H9 (cell line): ENCODE data around the gene RFX4. TPM values are rescaled to one million over a fixed set of nuclear protein-coding genes. Genes with fewer than 3 reads are reported as not detected.

Experiments
- DNase-seq: peaks from one replicate; pipeline ENCODE4 v3.0.0-alpha.2; 2017
- H2AFZ ChIP-seq: one replicate; pipeline ENCODE4 v1.6.1; 2013; ENCODE audit warnings: mild to moderate bottlenecking, low read length, control low read depth, moderate library complexity
- H2AK5ac ChIP-seq: 2 replicates; pipeline ENCODE4 v1.6.1; 2013; ENCODE audit warnings: low read length, control low read depth, mixed read lengths; ENCODE audit not compliant: insufficient read length
- H2BK120ac ChIP-seq: one replicate; pipeline ENCODE4 v1.6.1; 2013; ENCODE audit warnings: low read depth, mild to moderate bottlenecking, low read length, control low read depth, inconsistent platforms; ENCODE audit not compliant: poor library complexity, severe bottlenecking
- H2BK12ac ChIP-seq: 2 replicates; pipeline ENCODE4 v1.6.1; 2013; ENCODE audit warnings: low read length, control low read depth, mixed read lengths, low read depth; ENCODE audit not compliant: insufficient read length
- H2BK15ac ChIP-seq: 2 replicates; pipeline ENCODE4 v1.6.1; 2013; ENCODE audit warnings: low read depth, low read length, control low read depth
- H2BK20ac ChIP-seq: one replicate; pipeline ENCODE4 v1.6.1; 2013; ENCODE audit warnings: low read depth, mild to moderate bottlenecking, low read length, control low read depth, inconsistent platforms; ENCODE audit not compliant: poor library complexity, severe bottlenecking
- H2BK5ac ChIP-seq: 2 replicates; pipeline ENCODE4 v1.6.1; 2013; ENCODE audit warnings: low read length, control low read depth, mixed read lengths; ENCODE audit not compliant: insufficient read length
- H3K14ac ChIP-seq: 2 replicates; pipeline ENCODE4 v1.6.1; 2013; ENCODE audit warnings: low read length, control low read depth; ENCODE audit not compliant: insufficient read depth
- H3K18ac ChIP-seq: 2 replicates; pipeline ENCODE4 v1.6.1; 2013; ENCODE audit warnings: low read depth, mild to moderate bottlenecking, mixed read lengths, low read length, control low read depth; ENCODE audit not compliant: insufficient read length
- H3K23ac ChIP-seq: 2 replicates; pipeline ENCODE4 v1.6.1; 2013; ENCODE audit warnings: low read length, control low read depth, mixed read lengths, low read depth; ENCODE audit not compliant: insufficient read length
- H3K23me2 ChIP-seq: 2 replicates; pipeline ENCODE4 v1.6.1; 2013; ENCODE audit warnings: low read depth, mild to moderate bottlenecking, mixed read lengths, low read length, control low read depth; ENCODE audit not compliant: insufficient read length, poor library complexity, severe bottlenecking
- H3K27ac ChIP-seq: 2 replicates; pipeline ENCODE4 v1.5.1; 2013; ENCODE audit warnings: low read length, control low read depth, mixed read lengths, low read depth; ENCODE audit not compliant: insufficient read length
- H3K27me3 ChIP-seq: 2 replicates; pipeline ENCODE4 v1.6.1; 2013; ENCODE audit warnings: low read length, control low read depth, inconsistent platforms; ENCODE audit not compliant: insufficient read depth
- H3K4ac ChIP-seq: 2 replicates; pipeline ENCODE4 v1.6.1; 2013; ENCODE audit warnings: low read depth, mild to moderate bottlenecking, control low read depth, inconsistent platforms, low read length, moderate library complexity
- H3K4me1 ChIP-seq: 2 replicates; pipeline ENCODE4 v1.6.1; 2013; ENCODE audit warnings: low read length, control low read depth, inconsistent platforms; ENCODE audit not compliant: insufficient read depth
- H3K4me2 ChIP-seq: 2 replicates; pipeline ENCODE4 v1.6.1; 2013; ENCODE audit warnings: low read length, control low read depth, mixed read lengths; ENCODE audit not compliant: insufficient read length, insufficient read depth
- H3K56ac ChIP-seq: 2 replicates; pipeline ENCODE4 v1.6.1; 2013; ENCODE audit warnings: low read depth, mild to moderate bottlenecking, mixed read lengths, low read length, control low read depth; ENCODE audit not compliant: insufficient read length
- H3K79me1 ChIP-seq: 2 replicates; pipeline ENCODE4 v1.6.1; 2013; ENCODE audit warnings: low read depth, mild to moderate bottlenecking, moderate library complexity, low read length, control low read depth, inconsistent platforms; ENCODE audit not compliant: insufficient read depth, poor library complexity, severe bottlenecking
- H3K79me2 ChIP-seq: 2 replicates; pipeline ENCODE4 v1.6.1; 2013; ENCODE audit warnings: low read length, control low read depth, inconsistent platforms; ENCODE audit not compliant: insufficient read depth
- H3K9ac ChIP-seq: 2 replicates; pipeline ENCODE4 v1.6.1; 2013; ENCODE audit warnings: low read length, control low read depth, mixed read lengths; ENCODE audit not compliant: insufficient read length; ENCODE audit errors: extremely low read depth
- H3K9me3 ChIP-seq: one replicate; pipeline ENCODE4 v1.6.1; 2013; ENCODE audit warnings: low read depth, low read length, inconsistent platforms; ENCODE audit not compliant: control insufficient read depth
- H3T11ph ChIP-seq: one replicate; pipeline ENCODE4 v1.6.1; 2013; ENCODE audit warnings: mild to moderate bottlenecking, low read length, control low read depth, inconsistent platforms
- H4K20me1 ChIP-seq: one replicate; pipeline ENCODE4 v1.6.1; 2013; ENCODE audit not compliant: control insufficient read depth, insufficient read length, insufficient read depth
- H4K5ac ChIP-seq: 2 replicates; pipeline ENCODE4 v1.6.1; 2013; ENCODE audit warnings: low read depth, mild to moderate bottlenecking, mixed read lengths, low read length, control low read depth; ENCODE audit not compliant: insufficient read length
- H4K8ac ChIP-seq: replicated peaks from 2 replicates; pipeline ENCODE4 v1.6.1; 2013; ENCODE audit warnings: low read length, control low read depth, mixed read lengths, low read depth; ENCODE audit not compliant: insufficient read length
- H4K91ac ChIP-seq: 2 replicates; pipeline ENCODE4 v1.6.1; 2013; ENCODE audit warnings: low read depth, mild to moderate bottlenecking, moderate library complexity, mixed read lengths, low read length, control low read depth; ENCODE audit not compliant: insufficient read length
- H3K27ac Mint-ChIP-seq, 3 experiments: 2 replicates in 2 of 3; 3 replicates in 1 of 3; pipeline ENCODE4 v1.8.0; 2020 to 2021; ENCODE audit warnings: mixed read lengths in 3 of 3, mild to moderate bottlenecking in 1 of 3, moderate library complexity in 1 of 3
- H3K27me3 Mint-ChIP-seq: 2 replicates; pipeline ENCODE4 v1.8.0; 2021; ENCODE audit warnings: low read depth, mild to moderate bottlenecking, moderate library complexity, mixed read lengths
- H3K36me3 Mint-ChIP-seq, 3 experiments: 2 replicates in 2 of 3; 3 replicates in 1 of 3; pipeline ENCODE4 v1.8.0; 2020 to 2021; ENCODE audit warnings: low read depth in 3 of 3, mixed read lengths in 3 of 3; ENCODE audit not compliant: insufficient read depth in 1 of 3
- H3K4me1 Mint-ChIP-seq, 2 experiments: 2 replicates each; pipeline ENCODE4 v1.8.0; 2020; ENCODE audit warnings: mixed read lengths in 2 of 2
- H3K4me3 Mint-ChIP-seq, 2 experiments: 2 replicates in 1 of 2; 3 replicates in 1 of 2; pipeline ENCODE4 v1.8.0; 2020 to 2021; ENCODE audit warnings: mild to moderate bottlenecking in 2 of 2, mixed read lengths in 2 of 2, moderate library complexity in 1 of 2
- H3K9me3 Mint-ChIP-seq, 2 experiments: 2 replicates in 1 of 2; 3 replicates in 1 of 2; pipeline ENCODE4 v1.8.0; 2020; ENCODE audit warnings: mild to moderate bottlenecking in 2 of 2, mixed read lengths in 2 of 2, moderate library complexity in 1 of 2
- CTCF ChIP-seq: fragments of 200-600 bp; sonication (generic); conservative IDR thresholded peaks from 3 replicates; pipeline ENCODE4 v1.8.0; 2021; ENCODE audit warnings: antibody characterized with exemption, mild to moderate bottlenecking
- WGBS: extraction: QIAGEN DNeasy Blood & Tissue Kit; methylation state at CpG from one replicate; pipeline ENCODE4 v1.1.7; 2013; ENCODE audit warnings: missing lambda C conversion rate, low lambda C conversion rate, mixed read lengths; ENCODE audit not compliant: insufficient read length; ENCODE audit errors: extremely low coverage; 5-methylcytosine and 5-hydroxymethylcytosine counted together
- total RNA-seq: library from RNA; stranded (reverse); gene quantifications from 2 replicates; pipeline ENCODE4 v1.2.1, GENCODE V29; 2021

RFX4 gene
- total RNA-seq, 1 experiment from 2014 or later, result 0.57 TPM

DNA sequence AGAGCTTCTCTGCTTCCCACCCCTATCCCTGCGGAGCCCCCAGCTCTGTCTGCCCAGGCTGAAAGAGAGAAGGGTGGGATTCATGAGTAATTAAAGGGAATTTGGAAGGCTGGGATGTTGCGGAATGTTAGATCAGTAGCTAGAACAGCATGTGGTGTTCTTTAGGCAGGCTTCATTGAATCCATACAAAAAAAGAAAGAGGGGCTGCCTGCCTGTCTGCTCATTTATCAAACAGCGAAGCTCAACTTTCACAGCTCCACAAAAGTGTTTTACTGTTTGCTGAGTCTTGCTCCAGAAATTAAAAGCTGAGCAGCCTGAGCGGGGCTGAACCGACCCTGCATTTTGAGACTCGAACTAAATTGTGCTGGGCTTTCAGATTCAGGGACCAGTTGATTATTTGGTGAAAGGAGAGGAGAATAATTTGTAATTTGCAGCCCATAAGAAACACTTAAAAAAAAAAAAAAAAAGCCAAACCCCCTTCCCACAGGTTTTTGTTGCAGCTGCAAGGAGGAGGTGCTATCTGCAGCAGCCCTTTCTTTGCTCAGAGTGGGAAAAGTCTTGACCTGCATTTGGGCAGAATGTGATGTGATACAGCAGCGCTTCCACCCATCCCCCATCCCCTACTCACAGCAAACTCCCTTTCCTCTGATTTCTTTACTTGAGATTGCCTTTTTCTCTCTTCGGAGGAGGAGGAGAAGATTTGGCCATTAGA, 89.7 kb downstream of the RFX4 start:
- Histone ChIP-seq H3K4me1 (0 out of 2 replicates have a peak, but pooled peaks cover 3% of the 10 kb centered on the region), H2BK5ac (no peak overlapping the region), H2AFZ (peak overlapping the region; percentile 63), H3K23me2 (no peaks in the 10 kb centered on the region), H3K4me2 (no peak overlapping the region), H3K79me2 (no peaks in the 10 kb centered on the region), H4K5ac (no peak overlapping the region), H2AK5ac (no peak overlapping the region), H2BK15ac (no peak overlapping the region), H3K9me3 (no peaks in the 10 kb centered on the region), H3K79me1 (no peaks in the 10 kb centered on the region), H3K27me3 (peaks cover 2% of the 10 kb centered on the region; the same call in 1 of the 2 replicates), H3K18ac (no peak overlapping the region), H4K8ac (no peak overlapping the region), H3K9ac (no peak overlapping the region), H4K91ac (no peak overlapping the region), H3T11ph (no peak overlapping the region), H3K14ac (no peak overlapping the region), H3K27ac (no peak overlapping the region), H3K4ac (no peak overlapping the region), H2BK12ac (no peak overlapping the region), H2BK120ac (no peak overlapping the region), H3K56ac (no peak overlapping the region), H4K20me1 (no peaks in the 10 kb centered on the region), H3K23ac (no peak overlapping the region), H2BK20ac (no peak overlapping the region)
- DNase-seq, result no peak
- WGBS, result no CpG with 5 or more reads among the region's 8 CpGs
- H3K36me3 Mint-ChIP-seq, result no peaks in the 10 kb centered on the region
- H3K27ac Mint-ChIP-seq, result no peak overlapping the region; a peak in 1 of 7 replicates
- H3K27me3 Mint-ChIP-seq, result peaks cover 26% of the 10 kb centered on the region
- TF ChIP-seq CTCF, result no peak
- H3K4me1 Mint-ChIP-seq, result peaks cover 19 to 23% of the 10 kb centered on the region in 2 experiments
- peak overlapping the region in 1 of 2 experiments; percentile 44; a peak in 2 of 5 replicates for H3K4me3 Mint-ChIP-seq
- no peaks in the 10 kb centered on the region; a peak in 1 of 5 replicates for H3K9me3 Mint-ChIP-seq
